ENCODE results near the gene EVX2.

Gene EVX2

DNA sequence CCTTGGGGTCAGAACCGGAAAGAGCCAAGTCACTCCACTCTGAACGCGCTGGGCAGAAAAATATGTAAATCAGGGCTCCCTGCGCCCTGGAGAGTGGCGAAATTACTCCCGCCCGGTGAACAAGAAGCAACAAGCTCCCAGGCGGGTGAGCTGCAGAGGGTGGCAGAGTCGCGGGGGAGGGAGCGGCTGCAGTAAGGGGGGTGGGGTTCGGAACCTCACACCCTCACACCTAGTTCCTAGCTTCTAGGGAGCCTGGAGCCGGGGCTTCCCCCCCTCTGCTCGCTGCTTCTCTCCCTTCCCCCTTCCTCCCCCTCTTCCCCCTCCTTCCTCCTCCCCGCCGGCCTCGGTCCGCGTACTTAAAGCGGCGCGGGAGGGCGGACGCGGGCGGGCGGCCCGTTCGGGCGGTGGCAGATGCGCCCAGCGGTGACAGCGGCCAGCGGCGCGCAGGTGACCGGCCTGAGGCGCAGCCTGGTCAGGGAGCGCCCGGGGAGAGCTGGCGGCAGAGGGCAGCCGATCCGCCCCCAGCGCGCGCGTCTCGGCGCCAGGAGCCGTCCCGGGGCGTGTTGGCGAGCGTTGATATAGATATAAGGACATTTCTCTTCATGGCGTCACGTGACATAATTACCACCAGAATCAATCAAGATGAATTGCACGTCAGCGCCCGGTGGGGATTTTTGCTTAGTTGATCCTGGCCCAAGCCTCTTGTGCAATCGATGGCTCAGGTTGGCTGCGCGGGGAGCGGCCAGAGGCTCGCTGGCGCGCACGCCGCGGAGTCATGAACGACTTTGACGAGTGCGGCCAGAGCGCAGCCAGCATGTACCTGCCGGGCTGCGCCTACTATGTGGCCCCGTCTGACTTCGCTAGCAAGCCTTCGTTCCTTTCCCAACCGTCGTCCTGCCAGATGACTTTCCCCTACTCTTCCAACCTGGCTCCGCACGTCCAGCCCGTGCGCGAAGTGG lies 23.1 kb upstream of the EVX2 start, which contains the start of gene HOXD11:
HOXD11 (plus strand) TSS at position 700 of the 959 bp plus-strand sequence; CDS start at position 776, 76 bp downstream.
- DNase-seq, result no peak

GRCh38 chr2:176105730-176106580 lies 22.2 kb upstream of the EVX2 start:
- DNase-seq, result no peak

DNA sequence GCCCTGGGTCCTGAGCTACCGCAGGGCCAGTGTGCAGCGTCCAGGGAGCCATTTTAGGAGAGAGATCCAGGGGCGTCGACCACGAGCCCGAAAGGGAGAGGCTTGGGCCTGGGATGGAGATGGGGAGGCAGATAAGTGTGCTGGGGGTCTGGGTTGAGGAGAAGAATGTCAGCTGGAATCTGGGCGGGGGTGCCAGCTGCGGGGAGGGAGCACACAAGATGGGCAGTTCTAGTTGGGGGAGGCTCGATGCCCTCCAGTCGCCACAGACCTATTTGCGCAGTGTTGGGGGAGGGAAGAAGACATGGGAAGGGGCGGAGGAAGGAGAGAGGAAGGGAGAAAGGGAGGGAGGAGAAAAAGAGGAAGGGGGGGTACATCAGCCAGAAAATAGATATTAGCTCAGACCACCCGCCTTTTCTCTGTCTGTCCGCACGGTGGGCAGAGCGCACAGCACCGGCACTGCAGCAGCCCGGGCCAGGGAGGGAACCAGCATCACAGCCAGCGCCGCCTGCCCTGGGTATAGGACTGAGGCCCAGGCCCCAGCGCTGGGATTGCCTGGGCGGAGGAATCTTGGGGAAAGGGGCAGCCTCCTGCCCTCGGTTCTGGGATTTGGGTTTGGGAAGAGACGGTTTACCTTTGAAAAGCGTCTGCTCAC lies 21.4 kb upstream of the EVX2 start:
- no peak for DNase-seq

DNA sequence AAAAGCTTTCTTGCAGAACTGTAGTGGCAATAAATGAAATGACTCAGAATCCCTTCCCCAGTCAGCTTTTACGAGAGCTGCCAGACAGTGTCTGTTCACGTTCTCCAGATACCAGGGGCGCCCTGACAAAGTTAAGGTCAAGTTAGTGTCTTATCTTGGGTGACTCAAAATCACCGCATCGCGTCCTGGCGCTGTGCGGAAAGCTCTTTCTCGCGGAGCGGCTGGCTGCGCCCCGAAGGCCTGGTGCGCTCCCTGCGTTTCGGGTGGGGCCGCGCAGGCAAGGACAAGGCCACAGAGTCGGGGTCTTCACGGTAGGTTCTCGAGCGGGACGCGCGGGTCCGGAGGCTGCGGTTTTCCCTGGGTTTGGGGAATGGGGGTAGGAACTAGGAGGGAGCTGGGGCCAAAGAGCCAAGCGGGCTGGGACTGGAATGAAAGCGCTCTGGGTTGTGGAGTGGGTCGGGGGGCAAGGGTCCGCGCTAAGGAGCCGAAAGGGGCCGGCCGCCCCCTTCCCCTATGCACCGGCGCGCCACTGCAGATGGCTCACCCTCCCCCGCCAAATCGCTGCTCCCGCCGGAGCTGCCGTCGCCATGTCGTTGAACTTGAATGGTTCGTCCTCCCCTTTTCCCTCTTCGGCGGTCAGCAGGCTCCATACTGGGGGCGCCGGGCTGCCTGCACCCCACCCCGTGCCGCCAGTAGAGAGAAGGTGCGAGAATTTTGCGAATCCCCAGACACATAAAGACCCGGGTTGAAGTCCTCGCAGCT lies 20.7 kb upstream of the EVX2 start:
- no peak for DNase-seq

DNA sequence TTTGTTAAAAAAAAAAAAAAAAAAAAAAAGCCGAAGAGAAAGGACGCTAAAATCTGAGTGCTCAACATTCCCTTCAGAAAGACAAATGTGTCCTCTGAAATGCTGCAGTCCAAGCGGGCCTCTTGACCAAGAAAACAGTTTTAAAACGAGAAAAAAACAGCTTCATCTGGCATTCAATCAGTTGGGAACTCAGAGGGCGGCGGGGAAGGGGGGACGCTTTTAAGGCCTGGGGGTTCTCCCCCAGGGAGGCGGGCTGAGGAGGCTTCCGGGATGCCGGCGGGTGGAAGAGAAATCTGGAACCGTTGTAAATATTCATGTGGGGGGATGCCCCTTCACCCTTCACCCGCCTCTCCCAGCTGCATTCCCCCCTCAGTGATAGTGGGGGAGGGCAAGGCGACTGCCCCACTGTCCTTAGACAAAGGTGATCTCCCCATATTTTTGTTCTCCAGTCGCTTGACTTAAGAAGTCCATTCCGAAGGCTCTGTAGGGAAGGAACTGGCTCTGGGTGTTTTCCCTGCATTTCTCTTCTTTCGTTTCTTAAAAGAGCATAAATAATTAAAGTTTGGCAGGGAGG lies 20.1 kb upstream of the EVX2 start:
- DNase-seq, result no peak

DNA sequence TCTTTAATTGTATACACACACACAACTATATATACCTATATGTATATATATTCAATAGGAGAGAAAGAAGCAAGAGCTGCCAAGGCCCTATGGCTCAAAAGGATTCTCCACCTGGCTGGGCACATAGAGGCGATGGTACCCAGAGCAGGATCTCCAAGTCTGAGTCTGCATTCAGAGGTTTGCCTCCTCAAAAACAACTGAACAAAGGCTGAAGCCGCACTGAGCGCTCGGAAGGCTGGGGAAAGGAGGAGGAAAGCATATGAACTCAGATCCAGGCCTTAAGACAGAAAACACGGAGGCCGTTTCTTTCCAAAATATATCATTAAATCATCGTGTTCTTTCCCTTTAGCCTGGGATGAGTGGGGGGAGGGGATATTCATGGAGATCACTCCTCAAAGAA lies 19.4 kb upstream of the EVX2 start:
- no peak for DNase-seq

DNA sequence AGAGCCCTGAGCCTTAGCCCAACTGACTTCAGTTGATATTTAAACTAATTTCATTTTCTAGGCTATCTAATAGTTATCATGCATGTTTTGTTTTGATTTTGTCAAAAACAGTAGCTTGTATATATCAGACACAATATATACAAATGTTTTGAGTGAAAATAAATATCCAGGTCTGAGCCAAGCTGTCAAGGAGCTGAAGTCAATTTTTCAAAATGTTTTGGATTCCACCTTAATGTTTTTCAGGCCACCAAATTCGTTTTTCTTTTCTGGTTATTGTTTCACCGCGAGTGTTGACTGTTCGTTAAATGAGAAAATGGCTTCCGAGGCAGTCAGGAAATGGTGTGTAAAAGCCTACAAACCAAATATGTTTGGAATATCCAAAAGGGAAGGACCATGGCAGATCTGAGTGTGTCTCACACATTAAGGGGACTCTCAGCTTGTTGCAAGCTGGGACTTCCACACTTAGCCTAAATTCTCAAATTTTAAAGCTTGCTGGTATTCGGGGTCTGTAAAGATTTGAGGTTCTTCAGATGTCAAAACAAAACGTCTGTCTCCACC lies 18.6 kb upstream of the EVX2 start:
- no peak for DNase-seq

GRCh38 chr2:176101842-176102241 lies 18.1 kb upstream of the EVX2 start:
- DNase-seq, result no peak

GRCh38 chr2:176101216-176101830 lies 17.6 kb upstream of the EVX2 start:
- no peak for DNase-seq

DNA sequence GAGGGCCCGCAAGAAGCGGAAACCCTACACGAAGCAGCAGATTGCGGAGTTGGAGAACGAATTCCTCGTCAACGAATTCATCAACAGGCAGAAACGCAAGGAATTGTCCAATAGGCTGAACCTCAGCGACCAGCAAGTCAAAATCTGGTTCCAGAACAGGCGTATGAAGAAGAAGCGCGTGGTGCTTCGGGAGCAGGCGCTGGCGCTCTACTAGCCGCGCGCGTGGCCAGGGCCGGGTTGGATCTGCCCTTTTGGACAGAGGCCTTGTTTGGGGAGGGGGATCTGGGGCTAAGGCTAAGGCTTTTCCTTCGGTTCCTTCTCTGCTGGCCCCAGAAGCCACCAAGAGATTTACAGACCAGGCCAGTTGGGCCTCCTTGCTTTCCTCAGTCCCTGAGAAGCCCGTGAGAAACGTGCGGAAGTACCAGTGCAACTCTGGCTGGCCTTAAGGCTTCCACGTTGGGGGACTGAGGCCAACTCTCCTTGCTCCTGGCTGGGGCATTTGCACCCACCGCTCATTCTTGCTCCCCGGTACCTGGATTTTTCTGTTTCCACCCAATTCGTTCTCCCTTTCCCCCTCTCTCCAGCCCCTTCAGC lies 16.9 kb upstream of the EVX2 start:
- no peak for DNase-seq

DNA sequence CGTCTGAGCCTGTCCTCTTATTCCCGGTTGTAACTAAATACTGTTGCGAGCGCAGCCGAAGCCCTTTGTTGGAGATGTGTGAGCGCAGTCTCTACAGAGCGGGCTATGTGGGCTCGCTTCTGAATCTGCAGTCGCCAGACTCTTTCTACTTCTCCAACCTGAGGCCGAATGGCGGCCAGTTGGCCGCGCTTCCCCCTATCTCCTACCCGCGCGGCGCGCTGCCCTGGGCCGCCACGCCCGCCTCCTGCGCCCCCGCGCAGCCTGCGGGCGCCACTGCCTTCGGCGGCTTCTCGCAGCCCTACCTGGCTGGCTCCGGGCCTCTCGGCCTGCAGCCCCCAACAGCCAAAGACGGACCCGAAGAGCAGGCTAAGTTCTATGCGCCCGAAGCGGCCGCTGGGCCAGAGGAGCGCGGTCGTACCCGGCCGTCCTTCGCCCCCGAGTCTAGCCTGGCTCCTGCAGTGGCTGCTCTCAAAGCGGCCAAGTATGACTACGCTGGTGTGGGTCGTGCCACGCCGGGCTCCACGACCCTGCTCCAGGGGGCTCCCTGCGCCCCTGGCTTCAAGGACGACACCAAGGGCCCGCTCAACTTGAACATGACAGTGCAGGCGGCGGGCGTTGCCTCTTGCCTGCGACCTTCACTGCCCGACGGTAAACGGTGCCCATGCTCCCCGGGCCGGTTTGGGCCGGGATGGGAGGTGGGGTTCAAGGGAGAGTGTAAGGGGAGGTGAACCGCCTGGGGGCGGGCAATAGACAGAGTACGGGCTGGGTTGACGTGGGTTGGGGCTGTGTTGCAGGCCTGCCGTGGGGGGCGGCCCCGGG lies 16.2 kb upstream of the EVX2 start, which contains the start of gene HOXD12:
HOXD12 (plus strand) TSS at position 68 of the 819 bp plus-strand sequence; CDS start at position 75, 7 bp downstream.
- DNase-seq, result no peak

- DNase-seq, result no peak
These were observed 15.5 kb upstream of the EVX2 start for GRCh38 chr2:176099159-176099727.

DNA sequence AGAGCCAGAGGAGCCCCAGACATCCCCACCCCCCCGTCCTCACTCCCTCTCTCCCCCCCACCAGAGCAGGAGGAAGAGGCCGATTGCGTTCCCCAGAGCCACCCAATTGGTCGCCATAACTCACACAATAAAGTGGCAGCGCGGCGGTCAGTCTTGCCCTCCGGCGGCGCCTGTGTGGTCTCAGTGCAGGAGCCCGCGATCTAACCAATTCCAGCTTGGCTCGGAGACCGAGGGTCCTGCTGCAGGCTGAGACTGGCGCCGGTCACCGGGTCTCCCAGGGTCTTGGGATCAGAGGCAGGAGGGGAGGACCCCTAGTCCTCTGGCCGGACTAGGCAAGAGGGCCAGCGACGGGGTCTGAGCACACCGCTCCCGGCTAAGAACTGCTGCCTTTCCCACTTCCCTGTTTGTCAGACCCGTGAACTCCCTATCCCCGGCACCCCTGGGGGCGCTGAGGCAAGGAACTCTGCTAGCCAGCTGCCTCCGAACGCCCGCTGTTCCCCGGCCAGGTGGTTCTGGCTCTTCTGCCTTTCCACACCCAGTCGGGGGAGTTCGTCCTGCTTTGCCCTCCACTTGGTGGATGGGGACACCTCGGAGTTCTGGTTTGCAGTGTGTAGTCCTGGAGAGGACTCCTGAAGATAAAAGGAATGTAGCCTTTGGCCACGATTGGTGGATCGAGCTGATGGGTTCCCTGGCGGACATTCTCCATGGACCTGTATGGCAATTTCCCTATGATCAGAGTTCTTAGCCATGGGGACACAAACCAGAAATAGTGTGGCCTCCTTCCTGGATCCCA lies 14.8 kb upstream of the EVX2 start:
- DNase-seq, result no peak

DNA sequence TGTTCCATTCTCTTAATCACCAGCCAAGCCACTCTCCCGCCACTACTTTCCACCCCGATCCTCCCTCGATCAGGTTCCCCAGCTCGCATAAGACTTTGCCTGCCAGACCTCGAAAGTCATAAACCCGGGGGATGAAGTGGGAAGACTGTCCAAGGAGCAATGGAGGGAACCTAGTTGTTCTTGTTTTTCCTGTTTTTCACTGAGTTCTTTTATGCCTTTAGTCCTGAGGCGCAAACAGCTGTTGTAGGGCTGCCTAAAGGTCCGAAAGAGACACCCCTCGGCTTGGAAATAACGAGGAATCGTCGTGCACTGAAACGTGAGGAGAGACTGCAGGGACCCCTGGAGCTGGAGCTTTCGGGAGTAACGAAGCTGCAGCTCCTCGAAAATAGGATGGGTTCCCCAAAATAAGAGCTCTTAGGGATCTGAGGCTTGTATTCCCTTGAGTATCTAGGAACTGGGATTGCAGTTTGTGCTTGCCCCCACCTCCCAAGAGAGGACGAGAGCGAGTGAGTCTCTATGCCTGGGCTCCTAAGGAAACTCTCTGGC lies 14.1 kb upstream of the EVX2 start:
- no peak for DNase-seq

DNA sequence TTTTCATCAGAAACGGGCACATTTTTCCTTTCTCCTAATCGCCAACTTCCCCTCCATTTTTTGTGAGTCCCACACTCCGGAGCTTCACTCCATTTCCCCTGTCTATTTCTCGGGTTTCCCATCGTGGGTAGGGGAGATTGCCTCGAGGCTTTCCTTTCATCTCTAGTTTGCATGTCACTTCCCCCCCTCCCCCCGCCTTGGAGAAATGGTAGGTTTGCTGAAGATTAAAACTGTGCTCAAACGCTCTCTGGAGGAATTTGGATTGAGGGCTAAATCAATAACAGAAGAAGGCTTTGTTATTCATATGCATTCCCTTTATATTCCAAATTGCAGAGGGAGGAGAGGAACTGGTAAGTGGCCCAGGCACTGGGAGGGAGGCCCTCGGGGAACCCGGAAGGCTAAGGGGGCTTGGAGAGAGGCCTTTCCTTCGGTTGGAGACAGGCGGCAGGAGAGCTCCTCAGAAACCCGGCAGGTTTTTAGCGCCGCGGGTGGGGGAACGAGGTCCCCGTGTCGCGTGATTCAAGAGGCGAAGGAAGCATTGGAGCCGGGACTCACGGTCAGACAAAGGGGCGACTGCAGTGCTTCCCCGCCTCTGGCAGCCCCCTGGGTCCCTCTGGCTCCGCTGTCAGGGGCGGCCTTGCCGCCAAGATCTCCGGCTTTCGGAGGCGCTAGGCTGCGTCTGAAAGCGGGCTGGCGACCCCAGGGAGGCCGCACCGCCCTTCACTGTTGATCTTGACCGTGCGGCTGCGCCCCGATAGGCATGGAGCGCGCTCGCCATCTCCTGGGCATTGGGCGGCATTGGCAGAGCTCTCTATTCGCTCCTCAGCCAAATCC lies 13.4 kb upstream of the EVX2 start:
- DNase-seq, result peak; percentile 59

DNA sequence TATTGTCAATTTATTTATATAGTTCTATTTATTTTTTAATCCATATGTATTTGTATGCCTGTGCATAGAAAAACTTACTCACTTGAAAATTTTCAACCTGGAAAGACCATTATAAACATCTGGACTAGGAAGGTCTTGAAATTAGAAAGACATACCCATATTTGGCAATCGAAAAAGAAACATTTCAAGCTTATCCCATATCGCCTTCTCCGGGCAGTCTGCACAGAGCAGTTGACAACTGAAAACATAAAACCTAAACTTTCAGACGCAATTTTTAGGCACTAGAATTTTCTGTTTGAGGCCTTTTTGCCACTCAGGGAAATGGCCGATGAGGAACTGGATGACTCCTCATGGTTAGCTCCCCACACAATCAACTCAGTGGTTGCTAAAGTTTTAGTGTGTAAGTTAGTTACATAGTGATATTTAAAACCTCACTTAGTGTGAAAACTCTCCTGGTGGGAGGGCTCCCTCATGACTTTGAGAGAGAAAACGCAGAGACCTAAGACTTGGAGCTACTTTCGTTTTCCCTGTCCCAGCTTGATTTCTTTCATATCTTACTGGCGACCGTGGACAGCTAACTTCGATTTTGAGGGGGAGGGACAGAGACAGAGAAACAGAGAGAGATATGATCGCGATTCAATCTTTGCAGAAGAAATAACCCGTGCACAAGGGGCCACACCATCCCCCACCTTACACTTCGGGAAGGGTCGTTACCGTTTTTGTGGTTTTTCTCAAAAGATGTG lies 12.7 kb upstream of the EVX2 start:
- no peak for DNase-seq
